ENCODE measurements around the gene UBXN6. TPM values are rescaled to one million over a fixed set of nuclear protein-coding genes. Genes with fewer than 3 reads are reported as not detected.
A peak's percentile ranks its signal among the peaks of the same experiment; 100 is the strongest.

UBXN6 gene
- total and polyA plus RNA-seq, 2 of the 8 experiments (the other 6 are each of a cell fraction or from before 2014, with no cell fraction given) = 28.0 to 43.8 TPM

- Histone ChIP-seq H3K9me3 (ENCODE audit: insufficient read depth in 2 of 2, low read depth in 1 of 2, low read length in 1 of 2) (no peaks in the 10 kb centered on the region), H3K23me2 (ENCODE audit: low read depth, low read length) (no peaks in the 10 kb centered on the region), H3K27ac (ENCODE audit: low read depth, low read length) (peak overlapping the region; percentile 68; the same call in 1 of the 2 replicates), H3K9ac (replicated peaks in 1 of 4; ENCODE audit: extremely low read depth in 1 of 4, low read depth in 3 of 4, low read length in 3 of 4) (no peak overlapping the region), H2BK20ac (ENCODE audit: low read length) (peak overlapping the region; percentile 75; the same call in 1 of the 2 replicates), H3K27me3 (replicated peaks in 1 of 4; ENCODE audit: control insufficient read depth in 3 of 4, extremely low read depth in 1 of 4, insufficient read depth in 3 of 4, low read length in 3 of 4) (no peaks in the 10 kb centered on the region), H3K4me1 (replicated peaks in 1 of 4; ENCODE audit: control insufficient read depth in 3 of 4, insufficient read depth in 4 of 4, low read length in 3 of 4) (peaks cover 6 to 24% (median 8%) of the 10 kb centered on the region in 4 experiments; a peak in 6 of 7 replicates), H3K36me3 (ENCODE audit: control insufficient read depth in 2 of 4, insufficient read depth in 4 of 4, low read length in 3 of 4) (peaks cover 22 to 79% (median 41%) of the 10 kb centered on the region in 4 experiments), H3K4me3 (ENCODE audit: extremely low read depth in 1 of 4, insufficient read depth in 2 of 4, low read depth in 3 of 4, low read length in 4 of 4) (peak overlapping the region in 2 of 4 experiments; percentile 15 to 35; a peak in 4 of 8 replicates), H2AFZ (ENCODE audit: low read length) (no peak overlapping the region), H2BK5ac (ENCODE audit: low read depth, low read length) (peak overlapping the region; percentile 71; the same call in 1 of the 2 replicates), H4K8ac (ENCODE audit: extremely low read depth, insufficient read depth, low read length) (no peak overlapping the region), H2AK5ac (ENCODE audit: low read depth, low read length) (no peak overlapping the region), H2BK120ac (replicated peaks; ENCODE audit: low read depth, low read length) (no peak overlapping the region), H4K91ac (replicated peaks; ENCODE audit: insufficient read length, low read length) (no peak overlapping the region), H3K23ac (ENCODE audit: insufficient read length) (no peak overlapping the region), H3K4me2 (ENCODE audit: insufficient read depth in 1 of 2, low read depth in 2 of 2, low read length in 2 of 2) (peak overlapping the region; percentile 41 to 50), H3K4ac (replicated peaks; ENCODE audit: insufficient read length, low read depth, low read length) (no peak overlapping the region), H4K5ac (ENCODE audit: insufficient read length, low read depth, low read length) (no peak overlapping the region), H3K79me2 (ENCODE audit: control insufficient read depth in 1 of 2, insufficient read depth in 2 of 2, low read length in 2 of 2) (peaks cover 9 to 91% of the 10 kb centered on the region in 2 experiments; a peak in 3 of 4 replicates), H4K20me1 (replicated peaks in 1 of 2; ENCODE audit: control insufficient read depth in 1 of 2, insufficient read depth in 2 of 2, low read length in 2 of 2) (peaks cover 17 to 28% of the 10 kb centered on the region in 2 experiments), H3K79me1 (ENCODE audit: low read depth, low read length) (peaks cover 7% of the 10 kb centered on the region), H2BK12ac (ENCODE audit: low read depth, low read length) (no peak overlapping the region), H3K56ac (replicated peaks; ENCODE audit: insufficient read length, low read depth, low read length) (no peak overlapping the region), H3K14ac (ENCODE audit: insufficient read length) (no peak overlapping the region), H3K18ac (ENCODE audit: extremely low read depth, low read length) (no peak overlapping the region), H2BK15ac (ENCODE audit: low read length) (peak overlapping the region; percentile 83; the same call in 1 of the 2 replicates)
- FAIRE-seq (no peak), DNase-seq (ENCODE audit: low read depth in 1 of 2, low spot score in 2 of 2) (no peak)
- POLR2A ChIA-PET (ENCODE audit: partially characterized antibody) = interaction anchor here (0.6 to 58.1 kb wide), 11 partner anchors 10 to 68 kb away, joined by 3 to 1590 read pairs (median 4); partner anchors contain the start of genes CHAF1A, SH3GL1 and UBXN6
- CTCF ChIA-PET (ENCODE audit: partially characterized antibody) = interaction anchor here (0.7 to 3.7 kb wide), 6 partner anchors 9 to 172 kb away, joined by 3 to 22 read pairs (median 6); partner anchors contain the start of genes CHAF1A and SH3GL1
- TF ChIP-seq SP1 (IDR thresholded peaks at IDR 0.05; ENCODE audit: low read depth, low read length) (no peak), SIN3A (conservative IDR thresholded peaks at IDR 0.05 in 1 of 2, IDR thresholded peaks at IDR 0.05 in 1 of 2; ENCODE audit: low read depth in 1 of 2, low read length in 2 of 2) (0 out of 4 replicates have a peak, but pooled peaks of 1 of the 2 experiments have one; percentile 6)
- 61% methylated on average over 9 of the region's 9 CpGs; no CpG with 5 or more reads in 1 of the 2 experiments for WGBS, 2 experiments (ENCODE audit: extremely low coverage in 1 of 2, insufficient coverage in 1 of 2, insufficient read length in 1 of 2, insufficient replicate concordance in 2 of 2, low coverage in 1 of 2, low lambda C conversion rate in 2 of 2, missing lambda C conversion rate in 1 of 2)
Measured at GRCh38 chr19:4414800-4415321, 42.7 kb downstream of the UBXN6 start.
